HepG2 (cell line): ENCODE data around the gene CRKL. TPM values are rescaled to one million over a fixed set of nuclear protein-coding genes. Genes with fewer than 3 reads are reported as not detected.

Experiments
- ATAC-seq: fragments of 200-7000 bp; cut with Tn5 transposase; 3 replicates; pipeline ENCODE4 v1.9.1; 2020; ENCODE audit warnings: mild to moderate bottlenecking, moderate library complexity
- BruUV-seq: library from RNA; stranded (reverse); fragments of 400-500 nt; replicated peaks from 2 replicates; lab custom pipeline; 2021; lab: Mats Ljungman, UMichigan
- CTCF ChIA-PET: fragments of 300-600 bp; formaldehyde crosslinking; extraction: SDS; loops from one replicate; lab custom pipeline; 2021; ENCODE audit warnings: low total read pairs, inconsistent platforms, low intra/inter-chr PET ratio; lab: Yijun Ruan, JAX
- POLR2A ChIA-PET: fragments of 350-600 bp; sonication (Branson Sonifier 250); formaldehyde crosslinking; loops from one replicate; lab custom pipeline; 2020; ENCODE audit warnings: antibody characterized with exemption, inconsistent platforms; lab: Yijun Ruan, JAX
- DNase-seq: peaks from one replicate; pipeline ENCODE4 v3.0.0-alpha.2; 2015; ENCODE audit warnings: low spot score
- FAIRE-seq: peaks from 3 replicates; lab custom pipeline; 2011; peaks lifted over from hg19 to GRCh38; lab: Jason Lieb, UNC
- H2AFZ ChIP-seq: one replicate; pipeline ENCODE4 v1.6.1; 2011; ENCODE audit warnings: low read length, inconsistent platforms
- H3K27ac ChIP-seq: fragments of 300-600 bp; 3 replicates; pipeline ENCODE4 v1.8.0; 2011; ENCODE audit warnings: mixed run types, mild to moderate bottlenecking, mixed read lengths, low read length, inconsistent platforms; ENCODE audit not compliant: insufficient read depth; ENCODE audit errors: extremely low read length
- H3K27me3 ChIP-seq, 2 experiments: fragments of 200-600 bp in 1 of 2; 2 replicates in 1 of 2; 3 replicates in 1 of 2; pipeline versions ENCODE4 v1.6.0 to v1.8.0; 2011; ENCODE audit warnings: low read length in 2 of 2, mild to moderate bottlenecking in 2 of 2, moderate library complexity in 2 of 2, inconsistent platforms in 1 of 2; ENCODE audit not compliant: insufficient read depth in 2 of 2, control insufficient read depth in 1 of 2
- H3K36me3 ChIP-seq, 2 experiments: fragments of 200-600 bp in 1 of 2; replicated peaks in 1 of 2; 2 replicates in 1 of 2; 3 replicates in 1 of 2; pipeline versions ENCODE4 v1.5.1 to v1.8.0; 2011; ENCODE audit warnings: low read length in 2 of 2, inconsistent platforms in 1 of 2; ENCODE audit not compliant: insufficient read depth in 2 of 2, control insufficient read depth in 1 of 2
- H3K4me1 ChIP-seq: 2 replicates; pipeline ENCODE4 v1.5.1; 2012; ENCODE audit warnings: low read length, inconsistent platforms; ENCODE audit not compliant: insufficient read depth
- H3K4me2 ChIP-seq: 2 replicates; pipeline ENCODE4 v1.6.0; 2011; ENCODE audit warnings: low read depth, low read length, inconsistent platforms
- H3K4me3 ChIP-seq, 3 experiments: fragments of 200-600 bp in 1 of 3; sonication (generic), shearing (Covaris generic) in 1 of 3; replicated peaks in 1 of 3; 2 replicates each; pipeline ENCODE4 v1.5.1; 2011 to 2016; ENCODE audit warnings: low read length in 3 of 3, inconsistent platforms in 2 of 3, low read depth in 2 of 3, mild to moderate bottlenecking in 2 of 3, control low read depth in 1 of 3, mixed read lengths in 1 of 3; ENCODE audit not compliant: insufficient read depth in 1 of 3
- H3K79me2 ChIP-seq: one replicate; pipeline ENCODE4 v1.6.1; 2011; ENCODE audit warnings: low read length, inconsistent platforms; ENCODE audit not compliant: insufficient read depth
- H3K9ac ChIP-seq: 2 replicates; pipeline ENCODE4 v1.6.0; 2011; ENCODE audit warnings: mild to moderate bottlenecking, low read depth, low read length, inconsistent platforms; ENCODE audit not compliant: insufficient read depth
- H3K9me3 ChIP-seq: 2 replicates; pipeline ENCODE4 v1.5.1; 2012; ENCODE audit warnings: mild to moderate bottlenecking, low read length
- H4K20me1 ChIP-seq: 2 replicates; pipeline ENCODE4 v1.6.0; 2011; ENCODE audit warnings: inconsistent platforms, mild to moderate bottlenecking, low read length, moderate library complexity; ENCODE audit not compliant: insufficient read depth
- FOXP1 ChIP-seq, 2 experiments: fragments of 450-650 bp in 1 of 2; IDR thresholded peaks; 2 replicates each; pipeline ENCODE4 v1.6.1; 2017 to 2018; ENCODE audit warnings: antibody characterized with exemption in 1 of 2
- GTF3A ChIP-seq: sonication (generic); formaldehyde crosslinking; conservative IDR thresholded peaks from 2 replicates; pipeline ENCODE4 v1.4.0; 2020; ENCODE audit warnings: mild to moderate bottlenecking, missing genetic modification reagents
- MAZ ChIP-seq, 2 experiments: sonication (generic) in 1 of 2; formaldehyde crosslinking in 1 of 2; IDR thresholded peaks; 2 replicates each; pipeline versions ENCODE4 v1.5.0 to v1.6.1; 2012 to 2020; ENCODE audit warnings: low read depth in 2 of 2, mild to moderate bottlenecking in 2 of 2, borderline replicate concordance in 1 of 2, improper control_type of control experiment in 1 of 2, low read length in 1 of 2, missing genetic modification reagents in 1 of 2, moderate library complexity in 1 of 2
- MTA1 ChIP-seq: sonication (generic); formaldehyde crosslinking; IDR thresholded peaks from 2 replicates; pipeline ENCODE4 v1.4.0; 2020; ENCODE audit warnings: missing genetic modification reagents, mild to moderate bottlenecking, borderline replicate concordance
- MTF2 ChIP-seq: sonication (generic); formaldehyde crosslinking; IDR thresholded peaks from 2 replicates; pipeline ENCODE4 v1.5.0; 2020; ENCODE audit warnings: missing genetic modification reagents, borderline replicate concordance
- MXI1 ChIP-seq: IDR thresholded peaks from 3 replicates; pipeline ENCODE4 v1.6.1; 2012; ENCODE audit warnings: low read depth, low read length, inconsistent platforms, borderline replicate concordance
- REL ChIP-seq: sonication (generic); formaldehyde crosslinking; conservative IDR thresholded peaks from 2 replicates; pipeline ENCODE4 v1.8.0; 2022; ENCODE audit warnings: mild to moderate bottlenecking, missing genetic modification reagents, moderate library complexity
- SMAD3 ChIP-seq: sonication (generic); formaldehyde crosslinking; IDR thresholded peaks from 2 replicates; pipeline ENCODE4 v1.4.0; 2020; ENCODE audit warnings: missing genetic modification reagents
- ZBTB4 ChIP-seq: sonication (generic); formaldehyde crosslinking; IDR thresholded peaks from 2 replicates; pipeline ENCODE4 v1.4.0; 2020; ENCODE audit warnings: missing genetic modification reagents, mild to moderate bottlenecking, borderline replicate concordance
- ZC3H13 ChIP-seq: sonication (generic); formaldehyde crosslinking; IDR thresholded peaks from 2 replicates; pipeline ENCODE4 v1.8.1; 2023; ENCODE audit warnings: mild to moderate bottlenecking, missing genetic modification reagents, moderate library complexity
- ZNF501 ChIP-seq: sonication (generic); formaldehyde crosslinking; IDR thresholded peaks from 2 replicates; pipeline ENCODE4 v1.5.1; 2020; ENCODE audit warnings: mild to moderate bottlenecking, moderate library complexity, missing genetic modification reagents
- ZNF512B ChIP-seq: sonication (generic); formaldehyde crosslinking; IDR thresholded peaks from 2 replicates; pipeline ENCODE4 v1.5.1; 2020; ENCODE audit warnings: missing genetic modification reagents, mild to moderate bottlenecking, borderline replicate concordance
- ZNF546 ChIP-seq: sonication (generic); formaldehyde crosslinking; conservative IDR thresholded peaks from 2 replicates; pipeline ENCODE4 v1.8.1; 2023; ENCODE audit warnings: mild to moderate bottlenecking, missing genetic modification reagents
- ZSCAN22 ChIP-seq: sonication (generic); formaldehyde crosslinking; IDR thresholded peaks from 2 replicates; pipeline ENCODE4 v1.4.0; 2020; ENCODE audit warnings: mild to moderate bottlenecking, missing genetic modification reagents
- WGBS: methylation state at CpG from one replicate; pipeline ENCODE4 v1.1.6; 2017; ENCODE audit warnings: low lambda C conversion rate; 5-methylcytosine and 5-hydroxymethylcytosine counted together
- in situ Hi-C: cut with HindIII; loops from 2 replicates; pipeline ENCODE4 v1.10.0; 2017; ENCODE audit warnings: low pct_unique_long_range_greater_than_20kb; ENCODE audit not compliant: extremely low pct_ligation_motif_present
- intact Hi-C: fragments of 100-400 bp; cut with micrococcal nuclease; formaldehyde crosslinking; loops from one replicate; pipeline ENCODE4 v1.10.0; 2022; ENCODE audit not compliant: unreplicated experiment
- polyA plus RNA-seq, 8 experiments: library from polyadenylated mRNA; depleted of rRNA in 3 of 8; stranded (reverse) in 7 of 8; unstranded in 1 of 8; fragments of >200 nt; fragmentation: Illumina TruSeq in 4 of 8; extraction: Trizol in 4 of 8; gene quantifications; 2 replicates each; pipeline versions ENCODE4 v1.2.1 to v1.2.3, GENCODE V29; 2011 to 2016; ENCODE audit warnings: low read depth in 4 of 8, missing spikeins in 1 of 8, mixed read lengths in 1 of 8; ENCODE audit not compliant: insufficient read depth in 1 of 8
- total RNA-seq, 5 experiments: library from RNA; depleted of rRNA; stranded (reverse); fragments of >200 nt; fragmentation: Illumina TruSeq; extraction: Trizol; gene quantifications; 2 replicates each; pipeline ENCODE4 v1.2.3, GENCODE V29; 2016; ENCODE audit warnings: low read depth in 1 of 5

Gene CRKL
- total and polyA plus RNA-seq, 2 of the 13 experiments (the other 11 are each of a cell fraction or from before 2014, with no cell fraction given), result 37.4 to 60.6 TPM

- TF ChIP-seq MAZ (IDR thresholded peaks at IDR 0.05; ENCODE audit: borderline replicate concordance, low read depth, low read length) (no peak), MAZ (CRISPR knock-in tag; IDR thresholded peaks at IDR 0.05; ENCODE audit: low read depth) (no peak), ZNF546 (CRISPR knock-in tag) (0 out of 2 replicates have a peak, but pooled peaks have one; percentile 18), FOXP1 (IDR thresholded peaks at IDR 0.05) (no peak), FOXP1 (CRISPR knock-in tag; IDR thresholded peaks at IDR 0.05) (no peak)
Measured at GRCh38 chr22:21000987-21001600, 83.9 kb downstream of the CRKL start (continued).

- Histone ChIP-seq H3K79me2 (peaks cover 18% of the 10 kb centered on the region), H3K36me3 (peaks cover 8 to 26% of the 10 kb centered on the region in 2 experiments; a peak in 4 of 5 replicates), H3K4me1 (peaks cover 30% of the 10 kb centered on the region), H3K4me2 (peak within 1 kb of the TSS; percentile 95), H2AFZ (no peak within 1 kb of the TSS), H3K27me3 (no peaks in the 10 kb centered on the region), H3K27ac (peak within 1 kb of the TSS; percentile 94), H4K20me1 (0 out of 2 replicates have a peak, but pooled peaks cover 2% of the 10 kb centered on the region), H3K9me3 (no peaks in the 10 kb centered on the region), H3K9ac (peak within 1 kb of the TSS; percentile 84), H3K4me3 (peak within 1 kb of the TSS; percentile 70 to 89 (median 86))
- intact Hi-C loops, result loop anchor here (2.0 kb wide), 1 partner anchor 39 kb away; no protein-coding TSS in a partner anchor
- BruUV-seq, result TSS peak; percentile 84
- in situ Hi-C loops, result no loop called here
- FAIRE-seq (peak; percentile 28), DNase-seq (peak; percentile 90), ATAC-seq (peak; percentile 92)
- 1% methylated on average over 51 of the region's 83 CpGs for WGBS
- CTCF ChIA-PET, result no interaction called here
- POLR2A ChIA-PET, result interaction anchor here (0.7 to 3.4 kb wide), 11 partner anchors 11 to 224 kb away, joined by 3 to 45 read pairs (median 8); partner anchors contain the start of genes CRKL, LZTR1 and P2RX6
- TF ChIP-seq ZNF512B (CRISPR knock-in tag), result no peak
- peak; percentile 82; the same call in 1 of the 2 replicates for TF ChIP-seq MTF2
- peak; percentile 91 for TF ChIP-seq MTA1
- TF ChIP-seq SMAD3 (CRISPR knock-in tag), result no peak
- peak; percentile 64; the same call in 1 of the 2 replicates for TF ChIP-seq ZC3H13 (CRISPR knock-in tag)
- peak; percentile 70; the same call in 1 of the 2 replicates for TF ChIP-seq REL
- TF ChIP-seq GTF3A (CRISPR knock-in tag), result 0 out of 2 replicates have a peak, but pooled peaks have one; percentile 12
- peak; percentile 91 for TF ChIP-seq ZNF501 (CRISPR knock-in tag)
- peak; percentile 92; the same call in 2 of the 3 replicates for TF ChIP-seq MXI1
- 0 out of 2 replicates have a peak, but pooled peaks have one; percentile 59 for TF ChIP-seq ZBTB4 (CRISPR knock-in tag)
- TF ChIP-seq ZSCAN22, result no peak
Measured at GRCh38 chr22:21001601-21002325, 84.6 kb downstream of the CRKL start, which contains the start of gene THAP7. THAP7 (minus strand) TSS chr22:21002118; CDS start chr22:21001911, 207 bp downstream.
